ENCODE measurements around the gene RHNO1.
A peak's percentile ranks its signal among the peaks of the same experiment; 100 is the strongest.
"Not testable (repeated sequence)": the region's sequence is repeated elsewhere in the genome, so short reads cannot be mapped to it uniquely, and the experiment has no call there.

Gene RHNO1

GRCh38 chr12:2857021-2857431 is 20.0 kb upstream of the RHNO1 start, which contains the start of gene TEX52:
TEX52 (minus strand) TSS chr12:2857039; CDS start chr12:2857026, 13 bp downstream.
- peak; percentile 21 for DNase-seq

- DNase-seq: no peak
These were observed 19.4 kb upstream of the RHNO1 start for GRCh38 chr12:2857576-2857975.

- no peak for DNase-seq
These were observed 18.7 kb upstream of the RHNO1 start for GRCh38 chr12:2858334-2858733.

GRCh38 chr12:2858944-2859421 is 18.0 kb upstream of the RHNO1 start:
- no peak for DNase-seq

GRCh38 chr12:2860170-2860569 is 16.9 kb upstream of the RHNO1 start:
- DNase-seq: no peak

GRCh38 chr12:2862876-2863275 is 14.1 kb upstream of the RHNO1 start:
- no peak for DNase-seq

GRCh38 chr12:2863402-2863801 is 13.6 kb upstream of the RHNO1 start:
- DNase-seq: not testable (repeated sequence)

- no peak for DNase-seq
These were observed 12.8 kb upstream of the RHNO1 start for GRCh38 chr12:2864198-2864597.

GRCh38 chr12:2868986-2869632 is 7.9 kb upstream of the RHNO1 start:
- not testable (repeated sequence) for DNase-seq

GRCh38 chr12:2876431-2877046 is 484 bp upstream of the RHNO1 start:
- DNase-seq: peak; percentile 61

GRCh38 chr12:2877953-2878732 is 1.1 kb downstream of the RHNO1 start:
- peak; percentile 54 for DNase-seq

- DNase-seq: no peak
These were observed 2.8 kb downstream of the RHNO1 start for GRCh38 chr12:2879853-2880252.

GRCh38 chr12:2884810-2885209 is 7.8 kb downstream of the RHNO1 start:
- no peak for DNase-seq

- DNase-seq: no peak
These were observed 9.9 kb downstream of the RHNO1 start for GRCh38 chr12:2886768-2887450.

GRCh38 chr12:2890001-2890387 is 13.0 kb downstream of the RHNO1 start:
- no peak for DNase-seq

GRCh38 chr12:2890388-2891239 is 13.6 kb downstream of the RHNO1 start, which contains the start of gene TULP3:
TULP3 (plus strand) TSS chr12:2890891; CDS start chr12:2890948, 57 bp downstream.
- DNase-seq: peak; percentile 97

- no peak for DNase-seq
These were observed 14.4 kb downstream of the RHNO1 start for GRCh38 chr12:2891240-2892053.

- no peak for DNase-seq
These were observed 15.2 kb downstream of the RHNO1 start for GRCh38 chr12:2892246-2892645.

GRCh38 chr12:2893007-2893406 is 16.0 kb downstream of the RHNO1 start:
- no peak for DNase-seq

GRCh38 chr12:2895051-2895451 is 18.0 kb downstream of the RHNO1 start:
- DNase-seq: no peak

GRCh38 chr12:2895511-2895910 is 18.5 kb downstream of the RHNO1 start:
- no peak for DNase-seq
